Lung (tissue), 12 donors: ENCODE results near the gene AHNAK. TPM values are rescaled to one million over a fixed set of nuclear protein-coding genes. Genes with fewer than 3 reads are reported as not detected.
"Not testable (repeated sequence)": the region's sequence is repeated elsewhere in the genome, so short reads cannot be mapped to it uniquely, and the experiment has no call there.

ENCODE experiments used
- ATAC-seq: fragments of 200-7000 bp; cut with Tn5 transposase; one replicate; pipeline ENCODE4 v1.9.1; 2020; ENCODE audit warnings: moderate number of reproducible peaks; ENCODE audit not compliant: insufficient read depth, low FRiP score
- DNase-seq, 3 donors: peaks; one replicate each; pipeline ENCODE4 v3.0.0-alpha.2; 2013 to 2017
- H3K27ac ChIP-seq, 2 donors: one replicate each; pipeline ENCODE4 v1.5.1; 2013; ENCODE audit warnings: mild to moderate bottlenecking in 2 of 2, moderate library complexity in 2 of 2, control low read depth in 1 of 2, inconsistent platforms in 1 of 2, low read depth in 1 of 2, low read length in 1 of 2
- H3K27me3 ChIP-seq, 3 donors: one replicate each; pipeline ENCODE4 v1.5.1; 2013; ENCODE audit warnings: low read length in 2 of 3; ENCODE audit not compliant: control insufficient read depth in 3 of 3, insufficient read depth in 3 of 3
- H3K36me3 ChIP-seq, 4 donors: one replicate each; pipeline ENCODE4 v1.5.1; 2013; ENCODE audit warnings: low read length in 4 of 4, mild to moderate bottlenecking in 1 of 4, moderate library complexity in 1 of 4; ENCODE audit not compliant: control insufficient read depth in 4 of 4, insufficient read depth in 4 of 4
- H3K4me1 ChIP-seq, 5 donors: one replicate each; pipeline ENCODE4 v1.5.1; 2013; ENCODE audit warnings: low read length in 5 of 5, mild to moderate bottlenecking in 2 of 5, moderate library complexity in 1 of 5; ENCODE audit not compliant: control insufficient read depth in 5 of 5, insufficient read depth in 5 of 5
- H3K4me3 ChIP-seq: one replicate; pipeline ENCODE4 v1.5.1; 2013; ENCODE audit warnings: mild to moderate bottlenecking, control low read depth, moderate library complexity
- H3K9ac ChIP-seq, 2 donors: one replicate each; pipeline ENCODE4 v1.5.1; 2013; ENCODE audit warnings: low read length in 2 of 2, control low read depth in 1 of 2; ENCODE audit not compliant: insufficient read depth in 1 of 2
- H3K9me3 ChIP-seq, 4 donors: one replicate each; pipeline ENCODE4 v1.5.1; 2013; ENCODE audit warnings: low read length in 3 of 4, mild to moderate bottlenecking in 1 of 4, moderate library complexity in 1 of 4; ENCODE audit not compliant: control insufficient read depth in 4 of 4, insufficient read depth in 3 of 4
- CTCF ChIP-seq: IDR thresholded peaks from 2 replicates; pipeline ENCODE4 v1.5.1; 2012; ENCODE audit warnings: mild to moderate bottlenecking; ENCODE audit errors: control extremely low read depth, extremely low read depth
- WGBS, 2 donors: extraction: QIAGEN DNeasy Blood & Tissue Kit; methylation state at CpG; one replicate each; pipeline ENCODE4 v1.1.7; 2013; 5-methylcytosine and 5-hydroxymethylcytosine counted together
- polyA plus RNA-seq, 2 donors: library from polyadenylated mRNA; stranded (reverse); fragments of 200-250 nt; gene quantifications; one replicate each; pipeline ENCODE4 v1.2.1, GENCODE V29; 2013
- total RNA-seq, 2 donors: library from RNA; depleted of rRNA in 1 of 2; stranded (reverse); fragments of >200 nt in 1 of 2; gene quantifications; one replicate each; pipeline ENCODE4 v1.2.1, GENCODE V29; 2014 to 2021
- donor health status: control.
- donor health status: control.
- donor health status: Bipolar disorder and iron deficiency.
- donor health status: healthy.
- donor health status: DM: yes; HTN: yes; CAD: no.

Gene AHNAK
- total and polyA plus RNA-seq, 4 donors: 66.5 to 707 (median 238) TPM

- Histone ChIP-seq H3K9ac (peak overlapping the region in 1 of 2 donors; percentile 67), H3K36me3 (peaks cover 2 to 8% (median 4%) of the 10 kb centered on the region in 4 donors), H3K4me1 (peaks cover 26 to 62% (median 36%) of the 10 kb centered on the region in 5 donors)
These were observed 7.3 kb upstream of the AHNAK start for GRCh38 chr11:62553839-62554361.

GRCh38 chr11:62553080-62553838 lies 6.7 kb upstream of the AHNAK start:
- H3K4me1 ChIP-seq: peaks cover 26 to 67% (median 37%) of the 10 kb centered on the region in 5 donors
- ATAC-seq (peak; percentile 72), DNase-seq (peak; percentile 87 to 93 (median 88))
- peak overlapping the region; percentile 88 to 99 for H3K27ac ChIP-seq
- TF ChIP-seq CTCF: no peak
- H3K36me3 ChIP-seq: peaks cover 0 to 4% (median 1%) of the 10 kb centered on the region in 4 donors
- no peaks in the 10 kb centered on the region for H3K27me3 ChIP-seq
- peak overlapping the region in 1 of 2 donors; percentile 67 for H3K9ac ChIP-seq
- no peaks in the 10 kb centered on the region for H3K9me3 ChIP-seq
- 2 to 7% methylated on average over 15 of the region's 15 CpGs for WGBS, 2 donors
- H3K4me3 ChIP-seq: no peak overlapping the region

More at GRCh38 chr11:62553839-62554361, 7.3 kb upstream of the AHNAK start:
- DNase-seq (no peak), ATAC-seq (no peak)
- Histone ChIP-seq H3K9me3 (no peaks in the 10 kb centered on the region), H3K4me3 (no peak overlapping the region), H3K27ac (peak overlapping the region; percentile 88 to 99), H3K27me3 (no peaks in the 10 kb centered on the region)
- TF ChIP-seq CTCF: no peak
- 67 to 75% methylated on average over 7 to 8 of the region's 8 CpGs for WGBS, 2 donors

- no peak for TF ChIP-seq CTCF
- peak overlapping the region; percentile 88 to 99 for H3K27ac ChIP-seq
- H3K27me3 ChIP-seq: no peaks in the 10 kb centered on the region
- ATAC-seq (no peak), DNase-seq (peak; percentile 62 to 78 (median 72))
- WGBS, 2 donors: 20 to 32% methylated on average over 4 of the region's 4 CpGs
- no peaks in the 10 kb centered on the region for H3K9me3 ChIP-seq
- H3K9ac ChIP-seq: peak overlapping the region in 1 of 2 donors; percentile 67
- no peak overlapping the region for H3K4me3 ChIP-seq
- peaks cover 0 to 4% (median 1%) of the 10 kb centered on the region in 4 donors for H3K36me3 ChIP-seq
- H3K4me1 ChIP-seq: peaks cover 26 to 69% (median 42%) of the 10 kb centered on the region in 5 donors
These were observed 6.0 kb upstream of the AHNAK start for GRCh38 chr11:62552485-62553079.

- not testable (repeated sequence) for H3K9me3 ChIP-seq, H3K27me3 ChIP-seq, H3K36me3 ChIP-seq, H3K27ac ChIP-seq, DNase-seq, H3K9ac ChIP-seq, H3K4me3 ChIP-seq, ATAC-seq
- H3K4me1 ChIP-seq: peaks cover 22 to 59% (median 37%) of the 10 kb centered on the region in 5 donors
- WGBS, 2 donors: 93 to 95% methylated on average over 2 of the region's 2 CpGs
These were observed 3.9 kb upstream of the AHNAK start for GRCh38 chr11:62550478-62550877.
